HG03108 (cell line): ENCODE measurements around the gene SCAF1.

ENCODE experiments used
- ATAC-seq: cut with Tn5 transposase; IDR thresholded peaks from one replicate; pipeline ENCODE4 v1.9.1; 2021; ENCODE audit warnings: moderate library complexity; ENCODE audit not compliant: unreplicated experiment

Gene SCAF1

GRCh38 chr19:49642492-49643035 lies 555 bp downstream of the SCAF1 start:
- no peak for ATAC-seq

- no peak for ATAC-seq
Measured at GRCh38 chr19:49643466-49643865, 1.5 kb downstream of the SCAF1 start.

- no peak for ATAC-seq
Measured at GRCh38 chr19:49645592-49645991, 3.6 kb downstream of the SCAF1 start.

- ATAC-seq, result no peak
Measured at GRCh38 chr19:49645995-49646394, 4.0 kb downstream of the SCAF1 start.

- no peak for ATAC-seq
Measured at GRCh38 chr19:49646586-49646985, 4.6 kb downstream of the SCAF1 start.

- no peak for ATAC-seq
Measured at GRCh38 chr19:49651029-49651819, 9.2 kb downstream of the SCAF1 start.

GRCh38 chr19:49651820-49652550 lies 10.0 kb downstream of the SCAF1 start:
- ATAC-seq, result no peak

- no peak for ATAC-seq
Measured at GRCh38 chr19:49652551-49653465, 10.8 kb downstream of the SCAF1 start.

- ATAC-seq, result no peak
Measured at GRCh38 chr19:49653466-49653806, 11.4 kb downstream of the SCAF1 start.

GRCh38 chr19:49654581-49654980 lies 12.6 kb downstream of the SCAF1 start:
- no peak for ATAC-seq

- no peak for ATAC-seq
Measured at GRCh38 chr19:49655570-49656455, 13.8 kb downstream of the SCAF1 start.

GRCh38 chr19:49656456-49657109 lies 14.6 kb downstream of the SCAF1 start:
- ATAC-seq, result no peak

GRCh38 chr19:49657493-49658138 lies 15.6 kb downstream of the SCAF1 start:
- ATAC-seq, result no peak

- no peak for ATAC-seq
Measured at GRCh38 chr19:49658139-49658517, 16.1 kb downstream of the SCAF1 start.

GRCh38 chr19:49658566-49659442 lies 16.8 kb downstream of the SCAF1 start:
- no peak for ATAC-seq

- ATAC-seq, result no peak
Measured at GRCh38 chr19:49660338-49660961, 18.4 kb downstream of the SCAF1 start.

GRCh38 chr19:49662011-49662410 lies 20.0 kb downstream of the SCAF1 start:
- ATAC-seq, result no peak

- no peak for ATAC-seq
Measured at GRCh38 chr19:49663224-49663623, 21.2 kb downstream of the SCAF1 start.
